ENCODE results near the gene LRCH1.

DNA sequence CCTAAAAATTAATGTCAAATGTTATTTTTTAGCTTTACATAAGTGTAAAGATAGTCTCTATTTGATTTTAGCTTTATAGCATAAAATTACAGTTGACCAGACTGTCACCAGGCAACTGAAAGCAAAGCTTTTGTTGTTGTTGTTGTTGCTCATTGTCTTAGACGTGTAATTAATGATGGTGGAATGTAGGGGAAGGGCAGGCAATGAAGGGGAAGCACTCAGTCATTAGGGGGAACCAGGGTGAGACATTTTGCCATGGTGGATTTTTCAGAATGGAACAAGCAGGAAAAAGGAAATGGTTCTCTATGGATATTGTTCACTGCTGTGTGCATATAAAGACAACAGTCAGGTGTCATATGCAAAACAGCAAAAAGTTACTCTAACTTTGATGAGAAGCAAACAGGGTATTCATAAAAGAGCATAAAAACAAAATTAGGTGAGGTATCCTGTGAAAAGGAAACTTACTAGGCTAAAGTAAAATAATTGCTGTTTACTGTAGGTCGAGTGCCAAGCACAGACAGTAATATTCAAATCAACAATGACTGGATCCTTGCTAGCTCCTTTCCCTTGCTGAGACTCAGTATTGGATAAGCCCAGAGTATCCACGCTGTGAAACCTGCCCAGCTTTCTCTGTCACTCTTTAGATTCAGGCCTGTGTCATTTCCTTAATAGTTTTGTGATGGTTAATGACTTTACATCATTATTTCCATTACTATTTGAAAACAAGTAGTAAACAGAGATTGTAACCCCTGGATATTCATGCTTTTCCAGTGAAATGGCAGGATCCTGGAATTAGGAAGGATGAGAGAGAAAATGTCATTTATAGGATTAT, 110.5 kb downstream of the LRCH1 start:
- TF ChIP-seq, protein P1, sequence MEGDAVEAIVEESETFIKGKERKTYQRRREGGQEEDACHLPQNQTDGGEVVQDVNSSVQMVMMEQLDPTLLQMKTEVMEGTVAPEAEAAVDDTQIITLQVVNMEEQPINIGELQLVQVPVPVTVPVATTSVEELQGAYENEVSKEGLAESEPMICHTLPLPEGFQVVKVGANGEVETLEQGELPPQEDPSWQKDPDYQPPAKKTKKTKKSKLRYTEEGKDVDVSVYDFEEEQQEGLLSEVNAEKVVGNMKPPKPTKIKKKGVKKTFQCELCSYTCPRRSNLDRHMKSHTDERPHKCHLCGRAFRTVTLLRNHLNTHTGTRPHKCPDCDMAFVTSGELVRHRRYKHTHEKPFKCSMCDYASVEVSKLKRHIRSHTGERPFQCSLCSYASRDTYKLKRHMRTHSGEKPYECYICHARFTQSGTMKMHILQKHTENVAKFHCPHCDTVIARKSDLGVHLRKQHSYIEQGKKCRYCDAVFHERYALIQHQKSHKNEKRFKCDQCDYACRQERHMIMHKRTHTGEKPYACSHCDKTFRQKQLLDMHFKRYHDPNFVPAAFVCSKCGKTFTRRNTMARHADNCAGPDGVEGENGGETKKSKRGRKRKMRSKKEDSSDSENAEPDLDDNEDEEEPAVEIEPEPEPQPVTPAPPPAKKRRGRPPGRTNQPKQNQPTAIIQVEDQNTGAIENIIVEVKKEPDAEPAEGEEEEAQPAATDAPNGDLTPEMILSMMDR (conservative IDR thresholded peaks at IDR 0.05; ENCODE audit: low read depth in 2 of 2) = no peak
- TF ChIP-seq, protein P2, sequence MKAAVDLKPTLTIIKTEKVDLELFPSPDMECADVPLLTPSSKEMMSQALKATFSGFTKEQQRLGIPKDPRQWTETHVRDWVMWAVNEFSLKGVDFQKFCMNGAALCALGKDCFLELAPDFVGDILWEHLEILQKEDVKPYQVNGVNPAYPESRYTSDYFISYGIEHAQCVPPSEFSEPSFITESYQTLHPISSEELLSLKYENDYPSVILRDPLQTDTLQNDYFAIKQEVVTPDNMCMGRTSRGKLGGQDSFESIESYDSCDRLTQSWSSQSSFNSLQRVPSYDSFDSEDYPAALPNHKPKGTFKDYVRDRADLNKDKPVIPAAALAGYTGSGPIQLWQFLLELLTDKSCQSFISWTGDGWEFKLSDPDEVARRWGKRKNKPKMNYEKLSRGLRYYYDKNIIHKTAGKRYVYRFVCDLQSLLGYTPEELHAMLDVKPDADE (IDR thresholded peaks at IDR 0.05) = no peak
- no peak for TF ChIP-seq ZNF462 (CRISPR knock-in tag; IDR thresholded peaks at IDR 0.05)
- TF ChIP-seq EZH2 (IDR thresholded peaks at IDR 0.05; ENCODE audit: low read depth, unreplicated experiment) = no peak
